Epidermal melanocyte (primary cell): ENCODE measurements around the gene HMSD.

Source experiments
- DNase-seq: peaks from one replicate; pipeline ENCODE4 v3.0.0; 2011; ENCODE audit warnings: low spot score; ENCODE audit not compliant: insufficient read length

Gene HMSD

GRCh38 chr18:63992751-63993150 is 43.6 kb downstream of the HMSD start:
- DNase-seq = no peak

DNA sequence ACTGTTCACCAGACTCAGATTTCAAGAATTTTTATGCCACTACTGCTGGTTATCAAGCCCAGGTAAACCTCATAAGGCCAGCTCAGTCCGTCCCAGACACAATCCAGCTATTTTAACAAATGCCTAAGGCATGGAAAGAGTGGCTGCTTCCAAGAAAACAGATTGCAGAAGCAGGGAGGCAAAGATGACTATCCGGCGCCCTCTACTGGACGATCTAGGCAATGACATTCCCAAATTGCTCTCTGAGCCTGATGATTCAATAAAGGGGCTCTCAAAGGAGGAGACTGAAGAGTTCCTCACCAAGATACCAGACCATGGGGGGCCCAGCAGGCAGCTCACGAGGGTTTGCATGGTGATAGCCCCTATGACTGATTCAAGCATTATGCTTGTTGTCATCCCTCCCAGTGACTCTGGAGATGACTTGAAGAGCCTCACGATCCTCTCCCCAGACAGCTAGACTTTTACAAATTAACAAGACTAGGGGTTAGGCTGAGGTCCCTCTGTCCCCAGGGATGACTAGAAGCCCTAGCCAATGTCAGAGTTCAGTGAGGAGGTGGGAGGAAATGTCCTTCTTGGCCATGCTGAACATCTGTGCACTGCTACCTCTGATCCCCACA is 45.8 kb downstream of the HMSD start:
- peak; percentile 68 for DNase-seq

GRCh38 chr18:63997041-63997440 is 47.9 kb downstream of the HMSD start:
- no peak for DNase-seq

DNA sequence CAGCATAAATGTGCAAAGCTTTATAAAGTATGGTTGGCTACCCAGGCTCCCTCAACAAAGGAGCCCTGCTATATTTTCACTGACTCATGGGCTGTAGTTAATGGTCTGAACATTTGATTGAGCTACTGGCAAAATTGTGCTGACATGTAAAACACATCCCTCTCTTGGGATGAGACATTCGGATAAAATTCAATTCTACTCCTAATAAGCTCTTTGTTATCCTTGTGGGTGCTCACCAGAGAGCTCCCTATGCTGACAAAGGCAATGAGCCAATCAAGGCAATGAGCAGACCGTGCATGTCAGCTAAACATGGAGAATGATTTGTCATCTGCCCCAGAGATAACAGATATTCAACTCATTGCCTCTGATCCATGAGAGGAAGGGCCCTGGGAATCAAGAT is 48.5 kb downstream of the HMSD start:
- no peak for DNase-seq

GRCh38 chr18:63999871-64000270 is 50.8 kb downstream of the HMSD start:
- no peak for DNase-seq

GRCh38 chr18:64002581-64002980 is 53.5 kb downstream of the HMSD start:
- no peak for DNase-seq

DNA sequence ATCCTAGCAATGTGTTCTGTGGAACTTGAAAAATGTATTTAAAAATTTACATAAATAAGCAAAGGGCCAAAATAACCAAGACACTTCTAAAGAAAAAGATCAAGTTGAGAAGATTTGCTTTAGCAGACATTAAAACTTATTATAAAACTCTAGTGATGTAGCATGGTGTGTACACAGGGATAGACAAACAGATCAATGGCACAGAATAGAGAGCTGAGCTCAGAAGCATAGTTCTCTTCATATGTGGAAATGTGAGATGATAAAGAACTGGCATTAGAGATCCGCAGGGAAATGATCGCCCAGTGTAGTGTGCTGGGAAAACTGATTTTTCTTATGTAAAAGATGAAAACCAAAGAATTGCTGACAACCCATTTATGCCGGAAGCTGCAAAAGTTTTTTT is 60.2 kb downstream of the HMSD start:
- no peak for DNase-seq
